EH (cell line): ENCODE data around the gene NFAM1.

Experiments used
- DNase-seq: peaks from one replicate; pipeline ENCODE4 v3.0.0-alpha.2; 2015; ENCODE audit warnings: low read depth

Gene NFAM1

DNA sequence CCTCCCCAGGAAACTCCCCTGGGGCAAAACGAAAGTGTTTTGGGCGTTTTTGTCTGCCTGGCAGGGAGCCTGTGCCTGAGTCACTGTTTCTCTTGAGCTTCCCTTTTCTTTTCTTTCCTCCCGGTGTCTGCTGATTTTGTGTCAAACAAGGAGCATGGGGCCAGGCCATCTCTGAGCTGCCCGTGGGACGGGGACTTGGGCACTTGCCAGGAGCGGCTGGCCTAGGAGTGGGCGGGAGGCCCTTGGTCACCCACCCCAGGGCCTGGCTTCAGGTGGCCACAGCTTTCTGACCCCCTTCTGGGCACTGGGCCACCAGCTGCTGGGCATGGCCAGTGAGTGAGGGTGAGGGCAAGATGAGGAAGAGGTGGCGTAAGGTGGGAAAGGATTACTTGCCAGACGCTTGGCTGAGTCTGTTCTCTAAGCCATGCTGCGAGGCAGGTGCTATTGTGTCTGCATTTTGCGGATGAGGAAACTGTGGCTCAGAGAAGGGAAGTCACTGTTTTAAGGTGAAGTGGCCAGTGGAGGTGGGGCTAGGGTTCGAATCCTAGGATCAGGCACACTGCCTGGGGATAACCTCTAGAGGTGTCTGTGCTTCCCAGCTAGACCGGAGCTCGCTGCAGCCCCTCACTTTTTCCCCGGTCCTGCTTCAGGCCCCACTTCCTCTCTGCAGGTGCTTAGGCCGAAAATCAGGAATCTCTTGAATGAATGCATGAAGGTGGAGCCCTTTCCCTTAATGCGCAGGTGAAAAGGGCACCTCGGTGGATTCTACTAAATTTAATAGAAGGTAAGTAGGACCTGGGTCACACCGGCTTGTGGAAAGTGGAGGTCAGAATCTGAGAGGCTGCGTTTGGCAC, 7.8 kb upstream of the NFAM1 start:
- DNase-seq, result peak; percentile 27

DNA sequence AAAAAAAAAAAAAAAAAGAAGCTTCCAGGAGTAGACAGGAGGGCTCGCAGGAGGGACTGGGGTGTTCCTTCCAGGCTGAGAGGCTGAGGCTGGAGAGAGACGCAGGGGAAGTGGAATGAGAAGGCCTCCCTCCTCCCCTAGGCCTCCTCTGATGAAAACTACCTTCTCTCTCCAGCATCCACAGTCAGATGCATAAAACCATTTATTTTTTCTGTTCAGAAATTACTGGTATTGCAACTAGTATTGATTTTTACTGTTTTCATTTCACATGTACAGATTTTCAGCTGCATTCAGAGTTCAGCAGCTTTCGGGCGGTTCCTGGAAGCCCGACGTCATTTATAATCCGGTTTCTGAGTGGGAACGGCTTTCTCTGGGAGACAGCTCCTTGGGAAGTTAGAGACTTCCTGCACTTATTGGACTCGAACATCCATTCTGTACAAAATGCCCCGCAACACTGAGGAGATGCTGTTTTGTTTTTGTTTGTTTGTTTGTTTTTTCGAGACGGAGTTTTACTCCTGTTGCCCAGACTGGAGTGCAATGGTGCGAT, 6.9 kb upstream of the NFAM1 start:
- DNase-seq, result no peak

DNA sequence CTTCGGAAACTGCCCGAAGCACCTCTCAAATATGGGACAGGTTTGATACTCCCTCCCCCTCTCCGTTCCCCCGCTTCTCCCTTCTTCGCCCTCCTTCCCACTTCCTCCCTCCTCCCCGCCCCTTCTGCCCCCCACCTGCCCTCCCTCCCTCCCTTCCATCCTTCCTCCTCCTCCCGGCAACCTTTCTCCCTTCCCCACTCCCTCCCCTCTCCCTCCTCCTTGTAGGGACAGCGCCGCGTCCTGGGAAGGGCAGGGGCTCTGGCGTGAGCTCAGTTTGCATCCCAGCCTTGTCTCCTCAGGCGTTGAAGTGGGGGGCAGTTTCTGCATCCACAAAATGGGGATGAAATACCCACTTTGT, 6.1 kb upstream of the NFAM1 start:
- DNase-seq, result no peak

DNA sequence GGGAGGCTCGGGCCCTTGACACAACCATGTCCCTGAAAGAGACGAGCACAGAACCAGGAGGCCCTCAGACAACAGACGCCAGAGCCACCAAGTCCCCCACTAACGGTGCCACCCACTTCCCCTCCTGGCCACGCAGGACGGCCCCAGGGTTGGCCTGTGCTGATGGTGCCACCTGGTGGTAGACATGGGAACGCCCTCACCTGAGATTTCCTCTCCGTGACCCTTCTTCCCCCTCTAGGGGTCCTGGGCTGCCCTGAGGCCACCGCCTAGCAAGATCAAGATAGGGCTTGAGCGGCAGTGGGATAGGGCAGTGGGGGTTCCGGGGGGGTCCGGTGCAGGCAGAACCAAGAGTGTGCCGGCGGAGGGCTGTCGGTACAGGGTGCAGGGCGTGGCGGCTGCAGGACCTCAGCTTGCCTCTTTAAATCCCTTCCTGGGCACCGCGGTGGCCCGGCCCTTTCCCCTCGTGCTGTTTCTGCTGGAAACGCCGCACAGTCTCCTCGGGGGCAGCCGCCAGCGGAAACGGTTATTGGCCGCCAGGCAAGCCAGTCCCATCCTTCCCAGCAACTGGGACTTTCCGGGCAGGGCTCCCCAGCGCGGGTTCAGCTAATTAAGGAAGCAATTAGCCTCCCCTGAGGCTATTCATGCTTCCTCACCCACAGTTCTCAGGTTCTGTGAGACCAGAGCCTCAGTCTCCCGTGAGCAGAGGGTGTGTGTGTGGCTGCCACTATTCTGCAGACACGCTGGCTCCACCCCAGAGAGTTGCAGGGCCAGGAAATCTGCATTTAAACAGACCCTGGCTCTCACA, 5.5 kb upstream of the NFAM1 start:
- peak; percentile 58 for DNase-seq

DNA sequence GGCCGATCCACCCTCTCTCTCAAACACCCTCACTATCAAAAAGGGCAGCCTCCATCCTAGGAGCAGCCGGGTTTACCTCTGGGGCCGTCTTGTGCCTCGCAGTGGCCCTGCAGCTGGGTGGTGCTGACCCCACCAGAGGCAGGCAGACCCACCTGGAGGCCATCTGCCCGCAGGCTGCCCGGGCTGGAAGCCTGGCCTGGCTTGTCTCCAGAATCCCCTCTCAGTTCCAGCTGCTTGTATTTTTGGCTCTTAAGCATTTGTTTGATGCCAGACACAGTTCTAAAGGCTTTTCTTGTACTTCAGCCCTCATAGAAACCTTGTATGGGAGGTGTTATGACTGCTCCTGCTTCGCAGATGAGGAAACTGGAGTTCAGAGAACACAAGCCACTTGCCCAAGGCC, 4.2 kb upstream of the NFAM1 start:
- DNase-seq, result no peak

DNA sequence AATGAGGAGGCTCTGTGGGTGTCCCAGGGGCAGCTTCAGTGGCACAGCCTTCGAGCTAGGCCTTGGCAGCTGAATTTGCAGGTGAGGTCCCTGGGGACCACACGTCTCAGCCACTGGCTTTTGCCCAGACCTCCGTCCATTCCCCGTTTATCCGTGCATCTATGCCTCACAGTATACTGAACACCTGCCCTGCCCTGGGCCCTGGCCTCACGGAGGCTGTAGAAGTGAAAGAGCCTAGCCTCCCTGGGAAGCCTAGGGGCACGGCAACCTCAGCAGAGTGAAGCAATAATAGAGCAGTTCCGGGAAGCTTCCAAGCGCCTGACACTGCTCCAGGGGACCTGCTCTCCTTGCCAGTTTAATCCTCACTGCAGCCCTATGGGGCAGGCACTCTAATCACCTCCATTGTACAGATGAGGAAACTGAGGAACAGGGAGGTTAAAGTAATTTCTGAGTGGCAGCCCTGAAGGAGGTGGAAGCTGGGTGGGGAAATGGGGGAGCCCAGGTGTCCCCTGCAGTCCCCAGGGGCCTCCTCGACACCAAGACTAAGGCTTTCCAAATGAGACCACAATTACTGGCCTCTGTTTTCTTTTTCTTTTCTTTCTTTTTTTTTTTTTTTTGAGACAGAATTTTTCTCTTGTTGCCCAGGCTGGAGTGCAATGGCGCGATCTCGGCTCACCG, 2.7 kb upstream of the NFAM1 start:
- DNase-seq, result no peak

DNA sequence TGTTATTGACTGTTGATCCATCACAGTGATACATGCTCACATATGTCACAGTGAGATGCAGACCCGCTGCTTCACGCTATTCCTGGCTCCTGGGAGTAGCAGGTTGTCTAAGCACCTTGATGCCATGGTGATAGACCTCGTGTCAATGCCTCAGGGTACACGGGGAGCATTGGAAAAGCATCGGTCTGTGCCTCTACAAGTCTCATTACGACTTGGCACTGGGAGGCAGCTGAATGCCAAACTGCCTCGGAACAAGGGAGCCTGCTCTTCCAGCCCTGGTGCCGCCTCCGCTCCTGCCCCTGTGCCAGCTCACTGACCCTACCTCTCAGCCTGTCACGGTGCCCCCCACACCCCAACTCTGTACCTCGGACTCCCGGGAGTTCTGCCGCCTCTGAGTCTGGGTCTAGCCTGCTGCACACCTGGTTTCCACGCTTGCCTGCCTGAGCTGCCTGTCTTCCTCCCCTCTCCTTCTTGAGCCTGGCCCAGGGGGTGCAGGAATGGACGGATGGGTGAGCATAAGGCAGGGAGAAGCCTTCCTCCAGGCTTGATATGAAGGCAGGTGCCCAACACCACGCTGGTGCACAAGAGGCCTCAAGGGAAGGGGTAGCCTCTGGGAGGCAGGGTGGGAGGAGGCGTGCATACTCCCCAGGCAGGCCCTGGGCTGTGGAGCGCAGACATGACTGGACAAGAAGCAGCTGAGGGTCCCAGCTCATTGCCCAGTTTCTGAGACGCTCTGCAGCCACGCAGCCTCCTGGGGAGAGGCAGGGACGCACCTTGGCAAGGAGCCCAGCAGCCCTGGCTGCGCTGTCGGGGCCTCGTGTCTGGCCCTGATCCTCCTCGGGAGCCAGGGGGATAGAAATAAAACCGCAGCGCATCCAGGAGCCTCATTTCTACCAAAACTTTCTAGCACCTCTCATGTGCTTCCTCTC, 1.8 kb upstream of the NFAM1 start:
- DNase-seq, result no peak

DNA sequence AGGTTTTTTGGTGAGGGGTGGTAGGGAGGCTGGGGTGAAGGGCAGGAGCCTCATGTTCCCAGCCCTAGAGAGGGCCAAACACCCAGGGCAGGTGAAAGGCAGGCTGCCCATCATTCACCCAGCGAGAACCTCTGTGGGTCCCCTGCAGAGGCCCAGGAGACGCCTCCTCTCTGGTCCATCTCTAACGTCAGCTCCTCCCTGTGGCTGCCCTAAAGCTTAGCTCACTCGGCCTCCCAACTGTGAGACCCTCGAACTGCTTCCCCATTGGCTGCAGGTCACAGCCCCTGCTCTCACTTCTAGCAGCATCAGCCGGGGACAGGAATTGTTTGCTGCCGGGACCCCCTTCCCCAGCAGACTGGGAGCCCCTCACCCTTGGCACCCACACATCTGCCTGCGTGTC, 615 bp upstream of the NFAM1 start:
- no peak for DNase-seq

DNA sequence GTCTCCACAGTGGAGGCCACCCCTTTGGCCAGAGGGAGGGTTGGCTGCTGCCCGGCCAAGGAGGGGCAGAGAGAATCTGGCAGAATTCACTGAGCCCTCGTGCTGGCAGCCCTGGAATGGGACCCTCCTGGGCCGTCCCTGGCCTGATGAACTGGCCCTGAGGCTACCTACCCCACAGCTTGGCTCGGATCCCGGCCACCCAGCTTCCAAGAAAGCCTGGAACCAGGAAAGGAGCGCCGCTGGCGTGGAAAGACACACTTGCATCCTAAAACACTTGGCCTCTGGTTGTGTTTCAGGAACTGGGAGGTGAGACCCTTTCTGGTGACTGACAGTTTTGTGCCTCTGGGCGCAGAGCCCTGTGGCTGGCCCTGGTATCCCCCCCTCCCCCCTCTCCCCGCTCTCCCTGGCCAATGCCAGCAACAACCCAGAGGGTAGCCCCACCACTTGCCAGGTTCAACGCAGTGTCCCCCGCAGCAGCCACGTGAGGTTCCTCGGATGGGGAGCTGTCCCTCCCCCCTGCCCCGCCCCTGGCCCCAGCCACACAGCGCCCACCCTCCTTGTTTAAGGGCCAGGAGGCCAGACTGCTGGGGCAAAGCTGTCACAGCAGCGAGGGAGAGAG, 693 bp downstream of the NFAM1 start:
- DNase-seq, result no peak

DNA sequence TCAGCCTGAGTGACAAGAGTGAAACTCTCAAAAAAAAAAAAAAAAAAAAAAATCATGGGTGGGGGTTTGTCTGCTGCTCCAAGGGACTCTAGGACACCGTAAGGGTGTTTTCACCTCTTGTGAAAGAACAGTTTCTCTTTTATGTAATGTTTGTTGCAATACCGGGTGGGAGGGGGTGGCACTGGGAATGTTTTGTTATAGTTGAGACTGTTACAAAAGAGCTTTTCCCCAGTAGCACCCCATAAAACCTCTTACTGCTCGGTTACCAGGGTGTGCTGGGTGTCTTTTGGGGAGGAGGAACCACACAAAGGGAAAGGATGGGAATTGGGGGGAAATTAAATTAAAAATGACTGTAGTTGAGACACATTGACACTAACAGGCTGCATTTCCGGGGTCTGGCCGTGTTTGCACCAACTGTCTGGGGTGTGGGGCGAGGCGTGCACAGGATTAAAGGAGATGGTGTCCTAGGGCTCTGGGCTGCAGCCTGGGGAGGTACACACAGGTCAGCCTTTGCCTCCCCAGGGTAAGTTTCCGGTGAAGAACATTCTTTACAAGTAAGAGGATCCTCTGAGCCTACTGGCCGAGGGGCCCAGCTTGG, 1.6 kb downstream of the NFAM1 start:
- DNase-seq, result no peak

DNA sequence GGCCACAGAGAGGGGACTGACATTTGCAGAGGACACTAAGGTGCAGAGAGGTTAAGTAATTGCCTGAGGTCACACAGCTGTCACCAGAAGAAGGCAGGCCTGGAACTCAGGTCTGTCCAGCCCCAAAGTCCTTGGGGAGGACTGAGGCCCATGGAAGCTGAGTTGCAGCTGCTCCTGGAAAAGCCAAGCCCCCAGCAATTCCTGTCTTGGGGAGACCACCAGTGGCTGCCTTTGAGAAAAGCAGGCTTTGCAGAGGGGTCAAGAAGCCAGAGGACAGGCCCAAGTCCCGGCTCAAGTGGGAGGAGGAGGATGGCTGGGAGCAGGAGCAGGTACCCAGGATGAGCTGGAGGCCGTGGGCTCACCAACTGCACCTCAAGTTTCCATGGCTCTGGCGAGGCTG, 3.4 kb downstream of the NFAM1 start:
- DNase-seq, result no peak

DNA sequence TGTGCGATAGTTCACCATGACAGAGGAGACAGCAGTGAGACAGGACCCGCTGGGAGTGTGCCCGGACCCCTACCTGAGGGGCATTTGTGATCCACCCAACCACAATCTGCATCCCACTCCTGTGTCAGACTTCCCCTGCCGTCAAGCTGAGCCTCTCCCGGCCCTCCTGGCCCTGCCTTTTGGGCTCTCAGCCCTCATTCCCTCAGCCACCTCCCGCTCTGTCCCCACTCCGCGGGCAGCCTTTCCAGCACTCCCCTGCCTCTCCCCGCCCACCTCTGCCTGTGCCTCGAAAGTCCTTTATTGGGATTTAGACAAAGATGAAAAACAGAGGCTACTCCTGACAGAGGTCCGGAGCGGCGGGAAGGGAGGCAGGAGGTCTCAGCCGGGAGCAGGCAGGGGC, 4.2 kb downstream of the NFAM1 start:
- no peak for DNase-seq

DNA sequence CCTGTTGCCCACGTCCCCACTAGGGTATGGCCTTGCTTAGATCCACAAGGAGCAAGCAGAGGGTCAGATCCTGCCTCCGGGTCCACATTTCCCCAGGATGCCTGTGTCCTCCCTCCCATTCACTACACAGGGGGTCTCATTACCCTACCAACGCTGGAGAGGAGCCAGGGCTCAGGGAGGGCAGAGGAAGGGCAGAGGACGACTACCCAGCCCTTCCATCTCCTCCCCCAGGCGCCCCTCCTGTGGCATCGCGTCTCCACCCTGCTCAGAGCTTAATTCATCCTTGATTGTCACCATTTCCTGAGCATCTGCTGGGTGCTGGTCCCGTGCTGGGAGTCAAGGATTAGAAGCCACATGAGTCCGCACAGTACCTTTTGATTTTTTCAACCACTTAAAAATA, 5.0 kb downstream of the NFAM1 start:
- DNase-seq, result no peak

DNA sequence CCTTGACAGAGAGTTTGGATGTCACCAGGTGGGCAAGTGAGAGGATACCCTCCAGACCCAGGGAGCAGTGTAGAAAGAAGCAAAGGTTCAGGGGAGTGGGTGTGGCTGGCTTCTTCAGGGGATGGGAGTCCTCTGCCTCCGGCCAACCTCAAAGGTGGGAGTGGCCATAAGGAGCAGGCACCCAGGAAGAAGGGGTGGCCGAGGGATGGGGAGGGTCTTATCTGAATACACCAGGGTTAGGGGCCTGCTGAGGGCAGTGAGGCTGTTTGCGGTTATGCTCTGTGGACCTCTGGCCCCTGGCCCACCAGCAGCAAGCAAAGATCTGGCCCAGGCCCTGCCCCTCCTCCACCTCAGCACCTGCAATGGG, 6.2 kb downstream of the NFAM1 start:
- DNase-seq, result no peak

DNA sequence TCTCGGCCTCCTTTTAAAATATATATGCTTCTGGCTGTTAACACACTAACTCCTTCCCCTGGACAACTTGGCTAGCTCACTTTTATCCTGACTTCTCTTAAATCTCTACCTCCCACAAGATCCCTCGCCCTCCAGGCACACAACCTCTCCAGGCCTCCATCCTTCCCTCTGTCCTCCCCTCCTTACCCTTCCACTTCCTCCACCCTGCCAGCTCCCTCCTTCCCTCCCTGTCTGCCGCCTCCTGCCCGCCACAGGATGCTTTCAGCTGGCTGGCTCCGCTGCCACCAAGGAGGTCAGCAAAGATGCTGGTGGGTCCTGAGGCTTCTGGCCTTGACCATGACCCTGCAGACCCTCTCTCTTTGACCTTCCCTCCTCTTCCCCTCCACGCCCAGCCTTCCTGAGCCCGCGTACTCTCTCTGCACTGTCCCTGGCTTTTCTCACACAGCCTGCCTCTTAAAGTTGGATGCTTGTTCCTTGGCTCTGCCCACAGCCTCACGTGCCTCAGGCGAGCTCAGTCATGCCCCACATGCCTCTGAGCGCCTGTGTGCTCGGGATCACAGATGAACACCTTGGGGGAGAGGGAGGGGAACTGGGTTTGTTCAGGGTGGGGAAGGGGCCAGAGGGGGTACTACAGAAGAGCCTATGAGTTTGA, 6.7 kb downstream of the NFAM1 start:
- DNase-seq, result no peak

DNA sequence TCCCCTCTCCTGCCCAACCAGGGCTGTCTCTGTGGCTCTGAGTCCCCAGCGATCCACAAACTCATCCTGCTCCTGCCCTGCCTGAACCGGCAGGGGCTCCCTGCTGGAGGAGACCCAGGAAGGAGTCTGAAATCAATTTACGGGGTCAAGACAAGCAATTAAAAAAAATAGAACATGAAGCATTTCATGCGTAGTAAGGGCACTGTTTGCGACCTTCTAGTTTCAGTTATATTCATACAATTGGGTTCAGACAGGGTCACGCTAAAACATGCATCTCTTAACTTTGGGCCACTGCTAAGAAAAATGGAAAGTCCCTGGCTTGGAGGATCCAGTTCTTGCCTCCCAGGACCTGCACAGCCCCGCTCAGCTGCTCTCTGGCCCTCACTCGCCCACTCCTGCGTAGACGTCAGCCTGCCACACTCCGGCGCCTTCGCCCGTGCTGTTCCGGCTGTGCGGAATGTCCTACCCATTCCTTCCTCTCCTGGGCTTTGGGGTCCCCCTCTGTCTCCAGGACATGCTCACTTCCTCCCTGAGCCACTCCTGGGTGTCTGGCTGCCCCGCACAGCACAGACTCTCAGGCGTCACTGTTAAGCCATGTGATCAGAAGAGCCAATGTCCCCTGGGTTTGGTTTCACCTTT, 12.8 kb downstream of the NFAM1 start:
- DNase-seq, result no peak

DNA sequence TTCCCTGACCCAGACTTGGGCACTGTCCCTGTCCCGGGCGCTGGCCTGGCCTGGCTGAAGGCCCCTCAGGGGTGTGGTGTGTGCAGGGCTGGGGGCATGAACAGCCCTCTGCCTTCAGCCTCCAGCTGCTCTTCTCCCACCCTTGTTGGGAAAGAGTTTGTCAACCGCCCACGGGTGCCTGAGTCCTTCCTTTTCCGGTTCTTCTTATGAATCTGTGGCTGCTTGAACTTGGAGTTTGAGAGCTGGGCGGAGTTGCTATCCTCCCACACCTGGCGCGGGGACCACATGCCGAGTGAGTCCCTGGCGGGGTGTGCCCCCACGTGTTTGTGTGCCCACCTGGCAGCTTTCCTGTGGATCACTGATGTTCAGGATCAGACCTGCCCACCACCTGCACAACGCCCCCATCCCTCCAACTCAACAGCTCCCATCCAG, 13.4 kb downstream of the NFAM1 start:
- DNase-seq, result no peak

DNA sequence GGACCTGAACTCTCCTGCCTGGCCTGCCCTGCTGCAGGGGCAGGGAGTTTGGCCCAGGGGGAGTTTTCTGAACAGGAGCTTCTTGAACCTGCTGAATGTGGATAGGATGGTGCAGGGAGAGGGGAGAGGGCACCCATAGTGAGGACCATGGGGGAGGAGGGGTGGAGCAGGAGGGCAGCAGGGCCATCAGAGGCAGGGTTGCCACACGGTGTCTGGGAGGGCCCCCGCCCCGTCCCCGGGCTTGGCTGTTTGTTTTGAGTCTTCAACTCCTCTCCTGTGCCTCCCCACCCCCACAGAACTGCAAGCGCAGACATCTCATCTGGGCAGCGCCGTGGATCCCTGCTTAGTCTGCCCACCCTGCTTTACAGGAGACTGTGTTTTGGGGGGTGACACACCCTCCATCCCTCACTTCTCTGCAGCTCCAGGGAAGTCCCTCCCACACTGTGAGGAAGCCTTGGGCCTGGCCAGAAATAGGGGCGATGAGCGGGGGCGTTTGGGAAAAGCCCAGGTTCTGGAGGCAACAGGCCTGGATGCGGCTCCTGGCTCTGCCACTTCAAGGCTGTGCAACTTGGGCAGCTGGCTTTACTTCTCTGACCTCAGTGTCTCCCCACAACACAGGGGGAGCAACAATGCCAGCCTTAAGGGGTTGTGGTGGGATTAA, 14.4 kb downstream of the NFAM1 start:
- DNase-seq, result no peak

DNA sequence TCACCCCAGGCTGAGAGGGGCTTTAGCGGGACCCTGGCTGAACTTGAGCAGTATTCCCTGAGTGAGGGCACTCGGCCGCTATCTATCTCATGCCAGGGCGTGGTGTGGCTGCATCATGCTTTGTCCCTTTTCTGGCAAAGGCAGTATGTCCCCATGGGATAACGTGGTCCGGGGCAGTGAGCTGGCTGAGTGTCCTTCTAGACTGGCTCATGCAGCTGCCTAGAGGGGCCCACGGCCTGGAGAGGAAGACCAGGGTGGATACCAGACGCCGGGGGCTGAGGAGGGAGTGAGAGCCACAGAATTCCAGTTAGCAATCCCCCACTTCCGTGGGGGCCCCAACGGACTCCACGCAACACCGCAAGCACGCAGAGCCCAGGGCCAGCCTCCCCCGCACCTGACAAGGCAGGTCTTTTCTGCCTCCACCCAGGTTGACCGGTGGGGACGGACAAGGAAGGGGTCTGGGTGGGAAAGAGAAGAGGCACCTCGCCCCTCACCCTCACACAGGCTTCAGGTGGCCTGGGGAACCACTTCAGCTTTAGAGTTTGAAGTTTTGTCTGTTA, 15.5 kb downstream of the NFAM1 start:
- DNase-seq, result no peak
